OCI-LY1 (cell line): ENCODE measurements around the gene EMC7.

Experiments
- EZH2 ChIP-seq: fragments of 200-600 bp; sonication (generic), shearing (Covaris generic); IDR thresholded peaks from 2 replicates; pipeline ENCODE4 v1.8.0; 2017; ENCODE audit warnings: borderline replicate concordance, mixed run types, mild to moderate bottlenecking, antibody characterized with exemption, low read length, moderate library complexity, mixed read lengths
- TF ChIP-seq, protein P1 (sequence below): fragments of 200-600 bp; sonication (generic), shearing (Covaris generic); IDR thresholded peaks from 2 replicates; pipeline ENCODE4 v1.5.1; 2017; ENCODE audit warnings: mild to moderate bottlenecking, antibody characterized with exemption, low read length, moderate library complexity, mixed read lengths

DNA sequence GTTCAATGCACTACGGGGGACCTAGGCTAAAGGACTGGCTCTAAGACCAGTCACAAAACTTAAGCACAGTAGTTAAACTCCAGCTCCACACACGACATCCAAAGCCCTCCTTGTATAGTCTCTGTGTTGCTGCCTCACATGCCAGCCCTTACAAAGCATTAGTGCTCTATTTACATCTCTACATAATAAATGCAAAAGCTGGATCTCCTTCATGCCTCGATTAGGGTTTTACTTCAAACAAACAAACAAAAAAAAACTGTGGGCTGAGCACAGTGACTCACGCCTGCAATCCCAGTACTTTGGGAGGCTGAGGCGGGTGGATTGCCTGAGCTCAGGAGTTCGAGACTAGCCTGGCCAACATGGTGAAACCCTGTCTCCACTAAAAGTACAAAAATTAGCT is 9.8 kb upstream of the EMC7 start:
- TF ChIP-seq, protein P1, sequence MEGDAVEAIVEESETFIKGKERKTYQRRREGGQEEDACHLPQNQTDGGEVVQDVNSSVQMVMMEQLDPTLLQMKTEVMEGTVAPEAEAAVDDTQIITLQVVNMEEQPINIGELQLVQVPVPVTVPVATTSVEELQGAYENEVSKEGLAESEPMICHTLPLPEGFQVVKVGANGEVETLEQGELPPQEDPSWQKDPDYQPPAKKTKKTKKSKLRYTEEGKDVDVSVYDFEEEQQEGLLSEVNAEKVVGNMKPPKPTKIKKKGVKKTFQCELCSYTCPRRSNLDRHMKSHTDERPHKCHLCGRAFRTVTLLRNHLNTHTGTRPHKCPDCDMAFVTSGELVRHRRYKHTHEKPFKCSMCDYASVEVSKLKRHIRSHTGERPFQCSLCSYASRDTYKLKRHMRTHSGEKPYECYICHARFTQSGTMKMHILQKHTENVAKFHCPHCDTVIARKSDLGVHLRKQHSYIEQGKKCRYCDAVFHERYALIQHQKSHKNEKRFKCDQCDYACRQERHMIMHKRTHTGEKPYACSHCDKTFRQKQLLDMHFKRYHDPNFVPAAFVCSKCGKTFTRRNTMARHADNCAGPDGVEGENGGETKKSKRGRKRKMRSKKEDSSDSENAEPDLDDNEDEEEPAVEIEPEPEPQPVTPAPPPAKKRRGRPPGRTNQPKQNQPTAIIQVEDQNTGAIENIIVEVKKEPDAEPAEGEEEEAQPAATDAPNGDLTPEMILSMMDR = no peak
- TF ChIP-seq EZH2 = no peak
